ENCODE results near the gene KCNT2. TPM values are rescaled to one million over a fixed set of nuclear protein-coding genes. Genes with fewer than 3 reads are reported as not detected.

The KCNT2 gene
- total and polyA plus RNA-seq, 2 of the 8 experiments (the other 6 are each of a cell fraction or from before 2014, with no cell fraction given), result 2.3 to 10.2 TPM

- WGBS, 2 experiments (ENCODE audit: extremely low coverage in 1 of 2, insufficient coverage in 1 of 2, insufficient read length in 1 of 2, insufficient replicate concordance in 2 of 2, low coverage in 1 of 2, low lambda C conversion rate in 2 of 2, missing lambda C conversion rate in 1 of 2), result 97% methylated on average over 2 of the region's 2 CpGs; no CpG with 5 or more reads in 1 of the 2 experiments
- ChIA-PET CTCF (ENCODE audit: partially characterized antibody) (no interaction called here), POLR2A (ENCODE audit: partially characterized antibody) (no interaction called here)
- no peak overlapping the region for H2BK15ac ChIP-seq (ENCODE audit: low read length)
- H3K79me1 ChIP-seq (ENCODE audit: low read depth, low read length), result no peaks in the 10 kb centered on the region
- no peak overlapping the region for H3K4ac ChIP-seq (replicated peaks; ENCODE audit: insufficient read length, low read depth, low read length)
- H3K4me2 ChIP-seq (ENCODE audit: insufficient read depth in 1 of 2, low read depth in 2 of 2, low read length in 2 of 2), result no peak overlapping the region
- no peak overlapping the region for H2AK5ac ChIP-seq (ENCODE audit: low read depth, low read length)
- no peak for DNase-seq (ENCODE audit: low read depth in 1 of 2, low spot score in 2 of 2)
- H2AFZ ChIP-seq (ENCODE audit: low read length), result no peak overlapping the region
- no peak overlapping the region for H3K56ac ChIP-seq (replicated peaks; ENCODE audit: insufficient read length, low read depth, low read length)
- H4K8ac ChIP-seq (ENCODE audit: extremely low read depth, insufficient read depth, low read length), result no peak overlapping the region
- H4K20me1 ChIP-seq (replicated peaks in 1 of 2; ENCODE audit: control insufficient read depth in 1 of 2, insufficient read depth in 2 of 2, low read length in 2 of 2), result no peaks in the 10 kb centered on the region
- no peak overlapping the region for H3K14ac ChIP-seq (ENCODE audit: insufficient read length)
- no peak overlapping the region for H3K9ac ChIP-seq (replicated peaks in 1 of 4; ENCODE audit: extremely low read depth in 1 of 4, low read depth in 3 of 4, low read length in 3 of 4)
- H2BK12ac ChIP-seq (ENCODE audit: low read depth, low read length), result no peak overlapping the region
- H3K36me3 ChIP-seq (ENCODE audit: control insufficient read depth in 2 of 4, insufficient read depth in 4 of 4, low read length in 3 of 4), result no peaks in the 10 kb centered on the region
- H4K5ac ChIP-seq (ENCODE audit: insufficient read length, low read depth, low read length), result no peak overlapping the region
- H4K91ac ChIP-seq (replicated peaks; ENCODE audit: insufficient read length, low read length), result no peak overlapping the region
- no peak overlapping the region for H2BK120ac ChIP-seq (replicated peaks; ENCODE audit: low read depth, low read length)
- FAIRE-seq, result no peak
- H3K18ac ChIP-seq (ENCODE audit: extremely low read depth, low read length), result no peak overlapping the region
- TF ChIP-seq POU5F1 (IDR thresholded peaks at IDR 0.05; ENCODE audit: low read depth, low read length) (no peak), SIRT6 (IDR thresholded peaks at IDR 0.05; ENCODE audit: low read length) (no peak), SP2 (IDR thresholded peaks at IDR 0.05; ENCODE audit: low read length) (no peak), TAF7 (optimal IDR thresholded peaks at IDR 0.05; ENCODE audit: borderline replicate concordance, low read depth, low read length) (no peak), TCF12 (IDR thresholded peaks at IDR 0.05; ENCODE audit: low read depth, low read length) (no peak), SIN3A (conservative IDR thresholded peaks at IDR 0.05 in 1 of 2, IDR thresholded peaks at IDR 0.05 in 1 of 2; ENCODE audit: low read depth in 1 of 2, low read length in 2 of 2) (no peak), CHD2 (IDR thresholded peaks at IDR 0.05; ENCODE audit: low read length) (no peak), SUZ12 (IDR thresholded peaks at IDR 0.05; ENCODE audit: low read length) (no peak), CBX8 (IDR thresholded peaks at IDR 0.05; ENCODE audit: borderline replicate concordance, low read depth, low read length) (no peak), GABPA (IDR thresholded peaks at IDR 0.05; ENCODE audit: borderline replicate concordance, insufficient read depth, low read length) (no peak)
- TF ChIP-seq, protein P1, sequence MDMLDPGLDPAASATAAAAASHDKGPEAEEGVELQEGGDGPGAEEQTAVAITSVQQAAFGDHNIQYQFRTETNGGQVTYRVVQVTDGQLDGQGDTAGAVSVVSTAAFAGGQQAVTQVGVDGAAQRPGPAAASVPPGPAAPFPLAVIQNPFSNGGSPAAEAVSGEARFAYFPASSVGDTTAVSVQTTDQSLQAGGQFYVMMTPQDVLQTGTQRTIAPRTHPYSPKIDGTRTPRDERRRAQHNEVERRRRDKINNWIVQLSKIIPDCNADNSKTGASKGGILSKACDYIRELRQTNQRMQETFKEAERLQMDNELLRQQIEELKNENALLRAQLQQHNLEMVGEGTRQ (IDR thresholded peaks at IDR 0.05; ENCODE audit: low read length), result no peak
- H3K79me2 ChIP-seq (ENCODE audit: control insufficient read depth in 1 of 2, insufficient read depth in 2 of 2, low read length in 2 of 2), result no peaks in the 10 kb centered on the region
- no peaks in the 10 kb centered on the region for H3K27me3 ChIP-seq (replicated peaks in 1 of 4; ENCODE audit: control insufficient read depth in 3 of 4, extremely low read depth in 1 of 4, insufficient read depth in 3 of 4, low read length in 3 of 4)
- no peaks in the 10 kb centered on the region for H3K9me3 ChIP-seq (ENCODE audit: insufficient read depth in 2 of 2, low read depth in 1 of 2, low read length in 1 of 2)
- H3K4me1 ChIP-seq (replicated peaks in 1 of 4; ENCODE audit: control insufficient read depth in 3 of 4, insufficient read depth in 4 of 4, low read length in 3 of 4), result no peaks in the 10 kb centered on the region
- H3K27ac ChIP-seq (ENCODE audit: low read depth, low read length), result no peak overlapping the region
- no peak overlapping the region for H2BK5ac ChIP-seq (ENCODE audit: low read depth, low read length)
- H3K4me3 ChIP-seq (ENCODE audit: extremely low read depth in 1 of 4, insufficient read depth in 2 of 4, low read depth in 3 of 4, low read length in 4 of 4), result no peak overlapping the region
- H3K23me2 ChIP-seq (ENCODE audit: low read depth, low read length), result no peaks in the 10 kb centered on the region
- H3K23ac ChIP-seq (ENCODE audit: insufficient read length), result no peak overlapping the region
- no peak overlapping the region for H2BK20ac ChIP-seq (ENCODE audit: low read length)
These were observed 30.2 kb upstream of the KCNT2 start for GRCh38 chr1:196638466-196638865.

All from H1 (cell line).